PC-9 (cell line): Measurements from ENCODE around the gene EVX1.

Experiments used
- CTCF ChIP-seq: fragments of 200-600 bp; sonication (generic); conservative IDR thresholded peaks from 2 replicates; pipeline ENCODE4 v1.6.1; 2017; ENCODE audit warnings: mixed run types, antibody characterized with exemption, mild to moderate bottlenecking, moderate library complexity
- EZH2 ChIP-seq: fragments of 200-600 bp; sonication (generic); IDR thresholded peaks from 2 replicates; pipeline ENCODE4 v1.8.0; 2017; ENCODE audit warnings: antibody characterized with exemption, low read depth

- TF ChIP-seq CTCF (no peak), EZH2 (no peak)
Observed at GRCh38 chr7:27263781-27264180, 21.2 kb downstream of the EVX1 start.
